ENCODE data around the gene UROS. TPM values are rescaled to one million over a fixed set of nuclear protein-coding genes. Genes with fewer than 3 reads are reported as not detected.

UROS gene
- total and polyA plus RNA-seq, 10 of the 15 experiments (the other 5 are each of a cell fraction or from before 2014, with no cell fraction given): 4.3 to 112 (median 64.5) TPM

GRCh38 chr10:125848371-125848770 is 25.3 kb upstream of the UROS start:
- H3K36me3 ChIP-seq (ENCODE audit: control insufficient read depth in 2 of 2, insufficient read depth in 2 of 2, low read length in 1 of 2): peaks cover 0 to 2% of the 10 kb centered on the region in 2 experiments; a peak in 2 of 4 replicates
- POLR2A ChIA-PET: no interaction called here
- SMC1A ChIA-PET (ENCODE audit: uncharacterized antibody, unreplicated experiment): no interaction called here

GRCh38 chr10:125846894-125847293 is 23.8 kb upstream of the UROS start:
- H3K27me3 ChIP-seq (replicated peaks in 1 of 2; ENCODE audit: control insufficient read depth in 2 of 2, insufficient read depth in 2 of 2, low read length in 1 of 2): no peaks in the 10 kb centered on the region
- 79% methylated on average over 3 of the region's 3 CpGs for WGBS (ENCODE audit: insufficient coverage, insufficient replicate concordance, low lambda C conversion rate, missing lambda C conversion rate)
- no TSS peak for BruUV-seq (replicated peaks)
- no peak overlapping the region for H2AFZ ChIP-seq (ENCODE audit: control insufficient read depth, low read depth, low read length)
- FAIRE-seq: no peak
- peak; percentile 85 for ATAC-seq
- H3K4me2 ChIP-seq (ENCODE audit: control insufficient read depth, insufficient read depth): no peak overlapping the region
- no peaks in the 10 kb centered on the region for H3K4me1 ChIP-seq (ENCODE audit: control insufficient read depth, insufficient read depth, low read length)
- TF ChIP-seq POLR2A (IDR thresholded peaks at IDR 0.05; ENCODE audit: low read depth, low read length) (no peak), E2F8 (IDR thresholded peaks at IDR 0.05; ENCODE audit: low read depth, partially characterized antibody) (no peak), NFYA (IDR thresholded peaks at IDR 0.05; ENCODE audit: borderline replicate concordance, low read depth, low read length) (no peak), HSF1 (IDR thresholded peaks at IDR 0.05; ENCODE audit: low read depth, low read length) (no peak), STAT1 (conservative IDR thresholded peaks at IDR 0.05) (no peak), RCOR1 (conservative IDR thresholded peaks at IDR 0.05; ENCODE audit: low read depth, low read length) (no peak), FOXK2 (IDR thresholded peaks at IDR 0.05) (no peak)
- no peaks in the 10 kb centered on the region for H3K79me2 ChIP-seq (ENCODE audit: control insufficient read depth, insufficient read depth, low read length)
- intact Hi-C loops (cut with micrococcal nuclease; ENCODE audit: unreplicated experiment): no loop called here
- in situ Hi-C loops (cut with MboI): no loop called here
- H3K9me3 ChIP-seq (replicated peaks; ENCODE audit: control insufficient read depth, insufficient read depth, low read length): no peaks in the 10 kb centered on the region
- ChIA-PET RAD21 (ENCODE audit: unreplicated experiment) (interaction anchor here (1.9 kb wide), 1 partner anchor 26 kb away, joined by 5 read pairs; no protein-coding TSS in a partner anchor), CTCF (interaction anchor here (0.9 to 3.0 kb wide), 3 partner anchors 22 to 62 kb away, joined by 3 to 11 read pairs (median 3); partner anchors contain the start of genes BCCIP and UROS), SMC1A (ENCODE audit: uncharacterized antibody, unreplicated experiment) (no interaction called here), POLR2A (interaction anchor here (1.8 kb wide), 1 partner anchor 24 kb away, joined by 4 read pairs; the partner anchor contains the start of genes BCCIP and UROS)
- H3K36me3 ChIP-seq (ENCODE audit: control insufficient read depth in 2 of 2, insufficient read depth in 2 of 2, low read length in 1 of 2): peaks cover 0 to 2% of the 10 kb centered on the region in 2 experiments; a peak in 2 of 4 replicates
- H3K4me3 ChIP-seq: no peak overlapping the region
- H3K9ac ChIP-seq (ENCODE audit: control insufficient read depth, insufficient read depth, low read length): no peak overlapping the region
- DNase-seq (ENCODE audit: low read depth, low spot score): no peak
- no peak overlapping the region for H3K27ac ChIP-seq (ENCODE audit: control insufficient read depth, insufficient read depth)
- no peaks in the 10 kb centered on the region for H4K20me1 ChIP-seq (ENCODE audit: control insufficient read depth, insufficient read depth)

More at GRCh38 chr10:125848371-125848770, 25.3 kb upstream of the UROS start:
- H3K27me3 ChIP-seq (replicated peaks in 1 of 2; ENCODE audit: control insufficient read depth in 2 of 2, insufficient read depth in 2 of 2, low read length in 1 of 2): no peaks in the 10 kb centered on the region
- no TSS peak for BruUV-seq (replicated peaks)
- no peak overlapping the region for H3K9ac ChIP-seq (ENCODE audit: control insufficient read depth, insufficient read depth, low read length)
- no peaks in the 10 kb centered on the region for H3K79me2 ChIP-seq (ENCODE audit: control insufficient read depth, insufficient read depth, low read length)
- H3K4me2 ChIP-seq (ENCODE audit: control insufficient read depth, insufficient read depth): no peak overlapping the region
- H2AFZ ChIP-seq (ENCODE audit: control insufficient read depth, low read depth, low read length): no peak overlapping the region
- DNase-seq (ENCODE audit: low read depth, low spot score) (no peak), FAIRE-seq (no peak), ATAC-seq (no peak)
- ChIA-PET RAD21 (ENCODE audit: unreplicated experiment) (interaction anchor here (1.9 kb wide), 1 partner anchor 28 kb away, joined by 5 read pairs; no protein-coding TSS in a partner anchor), CTCF (interaction anchor here (1.6 to 3.0 kb wide), 2 partner anchors 16 to 20 kb away, joined by 6 to 11 read pairs; no protein-coding TSS in a partner anchor)
- intact Hi-C loops (cut with micrococcal nuclease; ENCODE audit: unreplicated experiment): no loop called here
- no peak overlapping the region for H3K27ac ChIP-seq (ENCODE audit: control insufficient read depth, insufficient read depth)
- H4K20me1 ChIP-seq (ENCODE audit: control insufficient read depth, insufficient read depth): no peaks in the 10 kb centered on the region
- no peaks in the 10 kb centered on the region for H3K4me1 ChIP-seq (ENCODE audit: control insufficient read depth, insufficient read depth, low read length)
- WGBS (ENCODE audit: insufficient coverage, insufficient replicate concordance, low lambda C conversion rate, missing lambda C conversion rate): 74% methylated on average over 2 of the region's 2 CpGs
- H3K4me3 ChIP-seq: no peak overlapping the region
- in situ Hi-C loops (cut with MboI): no loop called here
- H3K9me3 ChIP-seq (replicated peaks; ENCODE audit: control insufficient read depth, insufficient read depth, low read length): no peaks in the 10 kb centered on the region
- TF ChIP-seq NFIC (IDR thresholded peaks at IDR 0.05; ENCODE audit: low read depth, low read length) (no peak), ESRRA (IDR thresholded peaks at IDR 0.05; ENCODE audit: low read length) (no peak)

Measured in GM12878 (cell line).